GM12875 (cell line): ENCODE data around the gene TMEM26.

Experiments used
- H3K4me3 ChIP-seq: one replicate; pipeline ENCODE4 v1.5.1; 2011; ENCODE audit warnings: low read depth, low read length, control low read depth
- TF ChIP-seq, protein P1 (sequence below): IDR thresholded peaks from 2 replicates; pipeline ENCODE4 v1.5.1; 2011; ENCODE audit warnings: low read depth, mild to moderate bottlenecking, control low read depth, inconsistent platforms, low read length, moderate library complexity, borderline replicate concordance; ENCODE audit not compliant: insufficient read depth

TMEM26 gene

DNA sequence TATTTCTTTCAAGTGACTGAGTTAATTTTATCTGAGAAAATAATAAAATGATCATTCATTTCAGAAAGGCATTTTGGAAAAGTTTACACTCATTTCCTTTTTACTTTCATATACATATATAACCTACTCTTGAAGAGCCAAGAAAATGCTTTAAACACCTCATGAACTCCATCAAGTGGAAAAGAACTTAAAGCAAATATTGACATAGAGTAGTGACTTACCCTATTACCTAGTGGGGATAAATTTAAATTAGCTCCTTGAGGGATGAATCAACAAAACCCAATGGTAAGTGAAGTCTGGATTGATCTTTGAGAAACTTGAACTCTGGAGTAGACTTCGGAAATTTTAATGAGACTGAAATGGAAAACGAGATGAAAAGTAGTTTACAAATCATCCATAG lies 88.6 kb downstream of the TMEM26 start:
- no peak overlapping the region for H3K4me3 ChIP-seq
- TF ChIP-seq, protein P1, sequence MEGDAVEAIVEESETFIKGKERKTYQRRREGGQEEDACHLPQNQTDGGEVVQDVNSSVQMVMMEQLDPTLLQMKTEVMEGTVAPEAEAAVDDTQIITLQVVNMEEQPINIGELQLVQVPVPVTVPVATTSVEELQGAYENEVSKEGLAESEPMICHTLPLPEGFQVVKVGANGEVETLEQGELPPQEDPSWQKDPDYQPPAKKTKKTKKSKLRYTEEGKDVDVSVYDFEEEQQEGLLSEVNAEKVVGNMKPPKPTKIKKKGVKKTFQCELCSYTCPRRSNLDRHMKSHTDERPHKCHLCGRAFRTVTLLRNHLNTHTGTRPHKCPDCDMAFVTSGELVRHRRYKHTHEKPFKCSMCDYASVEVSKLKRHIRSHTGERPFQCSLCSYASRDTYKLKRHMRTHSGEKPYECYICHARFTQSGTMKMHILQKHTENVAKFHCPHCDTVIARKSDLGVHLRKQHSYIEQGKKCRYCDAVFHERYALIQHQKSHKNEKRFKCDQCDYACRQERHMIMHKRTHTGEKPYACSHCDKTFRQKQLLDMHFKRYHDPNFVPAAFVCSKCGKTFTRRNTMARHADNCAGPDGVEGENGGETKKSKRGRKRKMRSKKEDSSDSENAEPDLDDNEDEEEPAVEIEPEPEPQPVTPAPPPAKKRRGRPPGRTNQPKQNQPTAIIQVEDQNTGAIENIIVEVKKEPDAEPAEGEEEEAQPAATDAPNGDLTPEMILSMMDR, result no peak

DNA sequence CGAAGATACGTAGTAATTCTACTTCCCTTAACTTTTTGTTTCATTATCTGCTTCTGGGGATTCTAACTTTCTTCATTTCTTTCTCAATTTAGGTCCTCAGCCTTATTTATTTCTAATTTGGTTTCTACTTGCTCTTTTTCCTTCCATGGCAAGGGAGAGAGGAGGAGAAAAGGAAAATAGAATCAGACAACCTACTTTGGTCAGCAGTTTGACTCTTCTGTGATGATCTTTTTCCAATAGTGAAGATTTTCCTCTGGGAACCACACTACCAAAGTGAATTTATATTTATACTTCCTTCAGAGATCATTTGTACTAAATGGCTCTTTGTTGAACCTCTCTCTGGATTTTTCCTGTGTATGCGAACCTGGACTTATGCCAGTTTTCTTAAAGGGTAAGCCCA lies 90.2 kb downstream of the TMEM26 start:
- TF ChIP-seq, protein P1, result no peak
- H3K4me3 ChIP-seq, result no peak overlapping the region

DNA sequence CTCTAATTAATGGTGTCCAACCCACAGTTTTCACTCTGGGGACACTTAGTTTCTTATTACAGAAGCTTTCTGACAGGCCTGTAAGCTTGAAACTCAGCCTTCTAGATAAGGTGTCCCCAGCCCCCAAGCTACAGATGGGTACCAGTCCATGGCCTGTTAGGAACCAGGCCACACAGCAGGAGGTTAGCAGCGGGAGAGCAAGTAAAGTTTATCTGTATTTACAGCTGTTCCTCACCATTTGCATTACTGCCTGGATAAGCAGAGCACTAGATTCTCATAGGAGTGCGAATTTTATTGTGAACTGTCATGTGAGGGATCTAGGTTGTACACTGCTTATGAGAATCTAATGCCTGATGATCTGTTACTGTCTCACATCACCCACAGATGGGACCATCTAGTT lies 93.7 kb downstream of the TMEM26 start:
- TF ChIP-seq, protein P1, result no peak
- no peak overlapping the region for H3K4me3 ChIP-seq

DNA sequence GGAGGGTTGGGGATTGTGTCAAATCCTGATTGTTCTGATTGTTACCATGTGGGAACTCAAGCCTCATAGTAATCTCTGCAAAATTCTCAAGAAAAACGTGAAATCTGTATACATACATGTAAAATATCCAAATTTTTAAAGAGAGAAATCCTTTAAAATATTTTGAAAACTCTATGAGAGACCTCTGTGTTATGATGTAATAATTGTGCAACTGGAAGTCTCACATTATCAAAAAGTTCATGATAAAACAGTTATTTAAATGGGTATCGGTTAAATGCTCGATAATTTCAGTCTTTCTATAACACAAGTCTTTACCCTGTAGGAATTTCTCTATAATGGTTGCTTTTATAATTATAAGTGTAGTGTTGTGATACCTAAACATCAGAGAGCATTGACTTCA lies 95.5 kb downstream of the TMEM26 start:
- TF ChIP-seq, protein P1, result no peak

More for the DNA sequence above, 95.5 kb downstream of the TMEM26 start:
- no peak overlapping the region for H3K4me3 ChIP-seq
